GM12891 (cell line): Measurements from ENCODE around the gene SCP2.

ENCODE experiments used
- PAX5 ChIP-seq: IDR thresholded peaks from 2 replicates; pipeline ENCODE4 v1.6.1; 2011; ENCODE audit warnings: low read length, moderate library complexity, mild to moderate bottlenecking; ENCODE audit not compliant: insufficient read depth, severe bottlenecking
- POLR2A ChIP-seq: IDR thresholded peaks from 2 replicates; pipeline ENCODE4 v1.6.1; 2011; ENCODE audit warnings: low read depth, low read length, control low read depth
- POLR2AphosphoS5 ChIP-seq: IDR thresholded peaks from 2 replicates; pipeline ENCODE4 v1.6.1; 2011; ENCODE audit warnings: low read depth, low read length, control low read depth
- TAF1 ChIP-seq: IDR thresholded peaks from 2 replicates; pipeline ENCODE4 v1.6.1; 2011; ENCODE audit warnings: low read depth, low read length, control low read depth

- TF ChIP-seq TAF1 (no peak), POLR2A (no peak), PAX5 (no peak), POLR2AphosphoS5 (no peak)
Observed at GRCh38 chr1:52970149-52970548, 43.1 kb downstream of the SCP2 start.
